Smooth muscle cell (in vitro differentiated cells): ENCODE results near the gene NDOR1. TPM values are rescaled to one million over a fixed set of nuclear protein-coding genes. Genes with fewer than 3 reads are reported as not detected.

Source experiments
- DNase-seq: peaks from one replicate; lab custom pipeline; 2025; ENCODE audit not compliant: unreplicated experiment; lab: John Stamatoyannopoulos, UW
- H2AFZ ChIP-seq: fragments of 200-600 bp; sonication (generic); 2 replicates; pipeline ENCODE4 v1.6.0; 2016; ENCODE audit warnings: antibody characterized with exemption, low read depth, mild to moderate bottlenecking
- H3F3A ChIP-seq: fragments of 200-600 bp; sonication (generic); 2 replicates; pipeline ENCODE4 v1.6.0; 2017; ENCODE audit warnings: antibody characterized with exemption, low read depth
- H3K27ac ChIP-seq: fragments of 200-600 bp; sonication (generic); 2 replicates; pipeline ENCODE4 v1.5.1; 2016; ENCODE audit warnings: low read depth, mild to moderate bottlenecking
- H3K27me3 ChIP-seq: fragments of 200-600 bp; sonication (generic); 2 replicates; pipeline ENCODE4 v1.6.1; 2016; ENCODE audit warnings: low read depth, mild to moderate bottlenecking
- H3K36me3 ChIP-seq: fragments of 200-600 bp; sonication (generic); 2 replicates; pipeline ENCODE4 v1.5.1; 2016; ENCODE audit warnings: low read depth
- H3K4me1 ChIP-seq: fragments of 200-600 bp; sonication (generic); 2 replicates; pipeline ENCODE4 v1.5.1; 2016; ENCODE audit warnings: low read depth
- H3K4me2 ChIP-seq: fragments of 200-600 bp; sonication (generic); 2 replicates; pipeline ENCODE4 v1.6.0; 2016; ENCODE audit warnings: mild to moderate bottlenecking
- H3K4me3 ChIP-seq: fragments of 200-600 bp; sonication (generic); 2 replicates; pipeline ENCODE4 v1.5.1; 2016; ENCODE audit warnings: mild to moderate bottlenecking
- H3K79me2 ChIP-seq: fragments of 200-600 bp; sonication (generic); 2 replicates; pipeline ENCODE4 v1.6.0; 2016; ENCODE audit warnings: low read depth, mild to moderate bottlenecking
- H3K9ac ChIP-seq: fragments of 200-600 bp; sonication (generic); 2 replicates; pipeline ENCODE4 v1.6.0; 2016; ENCODE audit warnings: low read depth
- H3K9me3 ChIP-seq: fragments of 200-600 bp; sonication (generic); replicated peaks from 2 replicates; pipeline ENCODE4 v1.5.1; 2016; ENCODE audit warnings: low read depth
- H4K20me1 ChIP-seq: fragments of 200-600 bp; sonication (generic); 2 replicates; pipeline ENCODE4 v1.6.0; 2016; ENCODE audit warnings: low read depth
- WGBS: methylation state at CpG from one replicate; pipeline ENCODE4 v1.1.7; 2016; ENCODE audit warnings: low lambda C conversion rate; 5-methylcytosine and 5-hydroxymethylcytosine counted together
- polyA plus RNA-seq: library from polyadenylated mRNA; unstranded; fragments of >200 nt; fragmentation: Nextera tagmentation; extraction: Ambion mirVana; gene quantifications from 2 replicates; pipeline ENCODE4 v1.2.1, GENCODE V29; 2016
- total RNA-seq: library from RNA; depleted of rRNA; stranded (reverse); fragments of >200 nt; gene quantifications from 2 replicates; pipeline ENCODE4 v1.2.3, GENCODE V29; 2014
- TF ChIP-seq, protein P1 (sequence below): fragments of 200-600 bp; sonication (generic); IDR thresholded peaks from 2 replicates; pipeline ENCODE4 v1.5.1; 2017; ENCODE audit warnings: borderline replicate concordance, mild to moderate bottlenecking, antibody characterized with exemption; ENCODE audit not compliant: insufficient read depth, poor library complexity, severe bottlenecking

The NDOR1 gene
- total and polyA plus RNA-seq, 2 experiments from 2014 or later: 6.5 to 7.7 TPM

DNA sequence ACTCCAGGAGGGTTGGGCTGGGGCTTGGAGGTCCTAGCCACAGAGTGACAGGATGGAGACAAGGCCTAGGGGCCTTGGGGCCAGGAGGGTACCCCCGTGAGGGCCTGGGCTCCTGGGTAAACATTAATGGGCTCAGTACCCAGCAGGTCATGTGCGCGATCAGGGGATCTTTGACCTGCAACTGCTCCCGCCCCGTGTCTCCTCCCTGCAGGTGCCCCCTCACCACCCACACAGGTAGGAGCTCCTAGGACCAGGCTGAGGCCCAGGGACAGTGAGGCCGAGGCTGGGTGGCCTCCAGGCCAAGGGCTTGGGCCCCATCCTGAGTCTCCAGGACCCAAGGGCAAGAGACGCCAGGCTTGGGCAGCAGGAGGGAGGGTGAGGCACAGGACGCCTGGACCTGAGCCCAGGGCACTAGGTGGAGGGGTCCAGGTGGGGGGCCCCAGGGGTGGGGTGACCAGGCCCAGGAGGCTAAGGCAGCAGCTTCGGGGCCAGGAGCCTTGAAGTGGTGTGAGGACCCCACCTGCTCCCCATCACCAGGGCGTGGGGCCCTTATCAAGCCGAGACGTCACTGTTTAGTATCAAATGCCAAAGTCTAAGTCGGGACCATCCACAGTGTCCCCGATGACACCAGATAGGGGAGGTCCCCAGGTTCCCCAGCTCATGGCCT is 25.3 kb downstream of the NDOR1 start, which contains the start of gene SLC34A3:
Gene SLC34A3, plus strand, starts transcription at position 197 of the 667 bp plus-strand sequence. CDS start 802 bp downstream, outside the sequence.
- H3K9ac ChIP-seq: no peak within 1 kb of the TSS
- no peak within 1 kb of the TSS for H3K4me2 ChIP-seq

DNA sequence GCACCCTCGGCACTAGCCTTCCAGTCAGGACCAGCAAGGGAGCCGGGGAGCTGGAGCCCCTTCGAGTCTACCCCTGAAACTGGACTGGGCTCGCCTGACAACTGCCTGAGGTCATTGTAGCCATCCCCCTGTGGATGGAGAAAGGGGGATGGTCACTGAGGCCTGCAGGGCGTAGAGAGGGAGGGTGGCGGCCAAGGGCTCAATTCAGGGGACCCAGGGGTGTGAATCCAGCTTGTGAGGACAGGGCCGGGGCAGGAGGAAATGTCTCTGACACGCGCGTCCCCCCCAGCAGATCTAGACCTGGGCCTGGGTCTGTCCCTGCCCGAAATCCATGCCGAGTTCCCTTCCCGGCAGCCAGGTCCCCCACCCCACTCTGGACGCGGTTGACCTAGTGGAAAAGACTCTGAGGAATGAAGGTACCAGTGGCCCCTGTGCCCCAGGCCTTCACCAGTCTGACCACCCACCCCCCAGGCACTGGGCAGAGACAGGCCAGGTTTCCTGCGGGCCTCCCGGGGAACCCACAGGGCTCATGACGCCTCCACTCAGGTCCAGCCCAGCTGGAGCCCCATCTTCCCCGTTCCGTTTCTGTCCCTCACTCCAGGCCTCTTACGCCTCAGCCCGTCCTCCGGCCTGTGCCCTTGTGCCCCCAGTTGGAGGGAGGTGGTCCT is 26.0 kb downstream of the NDOR1 start:
- H3K79me2 ChIP-seq: no peaks in the 10 kb centered on the region
- no peaks in the 10 kb centered on the region for H3F3A ChIP-seq
- H3K4me2 ChIP-seq: no peak overlapping the region
- no peak overlapping the region for H3K4me3 ChIP-seq
- no peak overlapping the region for H2AFZ ChIP-seq
- TF ChIP-seq, protein P1, sequence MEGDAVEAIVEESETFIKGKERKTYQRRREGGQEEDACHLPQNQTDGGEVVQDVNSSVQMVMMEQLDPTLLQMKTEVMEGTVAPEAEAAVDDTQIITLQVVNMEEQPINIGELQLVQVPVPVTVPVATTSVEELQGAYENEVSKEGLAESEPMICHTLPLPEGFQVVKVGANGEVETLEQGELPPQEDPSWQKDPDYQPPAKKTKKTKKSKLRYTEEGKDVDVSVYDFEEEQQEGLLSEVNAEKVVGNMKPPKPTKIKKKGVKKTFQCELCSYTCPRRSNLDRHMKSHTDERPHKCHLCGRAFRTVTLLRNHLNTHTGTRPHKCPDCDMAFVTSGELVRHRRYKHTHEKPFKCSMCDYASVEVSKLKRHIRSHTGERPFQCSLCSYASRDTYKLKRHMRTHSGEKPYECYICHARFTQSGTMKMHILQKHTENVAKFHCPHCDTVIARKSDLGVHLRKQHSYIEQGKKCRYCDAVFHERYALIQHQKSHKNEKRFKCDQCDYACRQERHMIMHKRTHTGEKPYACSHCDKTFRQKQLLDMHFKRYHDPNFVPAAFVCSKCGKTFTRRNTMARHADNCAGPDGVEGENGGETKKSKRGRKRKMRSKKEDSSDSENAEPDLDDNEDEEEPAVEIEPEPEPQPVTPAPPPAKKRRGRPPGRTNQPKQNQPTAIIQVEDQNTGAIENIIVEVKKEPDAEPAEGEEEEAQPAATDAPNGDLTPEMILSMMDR: no peak
- H3K27me3 ChIP-seq: no peaks in the 10 kb centered on the region
- H3K9ac ChIP-seq: no peak overlapping the region
- no peak overlapping the region for H3K27ac ChIP-seq
- peaks cover 6% of the 10 kb centered on the region for H4K20me1 ChIP-seq
- no peak for DNase-seq
- 94% methylated on average over 22 of the region's 23 CpGs for WGBS
- H3K9me3 ChIP-seq: no peaks in the 10 kb centered on the region
- no peaks in the 10 kb centered on the region for H3K36me3 ChIP-seq
- H3K4me1 ChIP-seq: peaks cover 4% of the 10 kb centered on the region

More for the DNA sequence above, 25.3 kb downstream of the NDOR1 start, which contains the start of gene SLC34A3:
- Histone ChIP-seq H3K27ac (no peak within 1 kb of the TSS), H2AFZ (no peak within 1 kb of the TSS), H3K27me3 (no peaks in the 10 kb centered on the region), H3K9me3 (no peaks in the 10 kb centered on the region), H3K4me3 (no peak within 1 kb of the TSS), H3K79me2 (no peaks in the 10 kb centered on the region), H3F3A (no peaks in the 10 kb centered on the region), H4K20me1 (peaks cover 1% of the 10 kb centered on the region), H3K4me1 (no peaks in the 10 kb centered on the region), H3K36me3 (no peaks in the 10 kb centered on the region)
- WGBS: 90% methylated on average over 14 of the region's 14 CpGs
- no peak for DNase-seq
- TF ChIP-seq, protein P1: no peak

DNA sequence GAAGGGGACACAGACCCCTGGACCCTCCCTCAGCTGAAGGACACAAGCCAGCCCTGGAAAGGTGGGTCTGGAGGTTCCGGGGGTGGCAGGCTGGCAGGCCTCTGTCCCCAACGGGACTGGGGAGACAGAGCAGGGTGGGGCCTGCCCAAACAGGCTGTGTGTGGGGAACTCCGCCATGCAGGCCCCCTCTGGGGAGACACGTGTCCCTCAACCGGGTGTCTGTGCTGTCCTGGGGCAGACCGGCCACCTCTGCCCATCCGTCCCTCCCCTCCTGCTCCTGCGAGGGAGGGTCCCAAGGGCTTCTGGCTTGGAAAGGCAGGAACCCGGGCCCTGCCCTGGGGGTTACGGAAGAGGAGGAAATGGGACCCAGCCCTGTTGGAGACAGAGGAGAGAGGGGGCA is 26.6 kb downstream of the NDOR1 start:
- DNase-seq: no peak
- no peak overlapping the region for H3K4me2 ChIP-seq
- no peaks in the 10 kb centered on the region for H3K79me2 ChIP-seq
- peaks cover 11% of the 10 kb centered on the region for H4K20me1 ChIP-seq
- H3K9ac ChIP-seq: no peak overlapping the region
- H3K4me3 ChIP-seq: no peak overlapping the region
- WGBS: 93% methylated on average over 10 of the region's 10 CpGs
- H3K27ac ChIP-seq: no peak overlapping the region
- no peaks in the 10 kb centered on the region for H3F3A ChIP-seq
- TF ChIP-seq, protein P1: no peak
- H3K9me3 ChIP-seq: no peaks in the 10 kb centered on the region
- no peak overlapping the region for H2AFZ ChIP-seq
- H3K36me3 ChIP-seq: no peaks in the 10 kb centered on the region
- H3K4me1 ChIP-seq: peaks cover 7% of the 10 kb centered on the region
- H3K27me3 ChIP-seq: no peaks in the 10 kb centered on the region

DNA sequence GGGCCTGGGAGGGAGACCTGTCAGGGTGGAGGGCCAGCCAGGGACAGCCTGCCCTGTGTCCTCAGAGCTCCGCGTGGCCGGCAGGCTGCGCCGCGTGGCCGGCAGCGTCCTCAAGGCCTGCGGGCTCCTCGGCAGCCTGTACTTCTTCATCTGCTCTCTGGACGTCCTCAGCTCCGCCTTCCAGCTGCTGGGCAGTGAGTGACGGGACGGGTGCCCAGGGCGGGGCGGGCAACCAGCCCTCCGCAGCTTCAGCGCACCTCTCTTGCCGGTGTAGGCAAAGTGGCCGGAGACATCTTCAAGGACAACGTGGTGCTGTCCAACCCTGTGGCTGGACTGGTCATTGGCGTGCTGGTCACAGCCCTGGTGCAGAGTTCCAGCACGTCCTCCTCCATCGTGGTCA is 27.0 kb downstream of the NDOR1 start:
- H2AFZ ChIP-seq: no peak overlapping the region
- no peaks in the 10 kb centered on the region for H3K9me3 ChIP-seq
- no peak overlapping the region for H3K4me2 ChIP-seq
- no peaks in the 10 kb centered on the region for H3K79me2 ChIP-seq
- H3K36me3 ChIP-seq: no peaks in the 10 kb centered on the region
- no peak for DNase-seq
- TF ChIP-seq, protein P1: no peak
- no peaks in the 10 kb centered on the region for H3F3A ChIP-seq
- H4K20me1 ChIP-seq: peaks cover 12% of the 10 kb centered on the region
- H3K27ac ChIP-seq: no peak overlapping the region
- peaks cover 7% of the 10 kb centered on the region for H3K4me1 ChIP-seq
- H3K4me3 ChIP-seq: no peak overlapping the region
- H3K27me3 ChIP-seq: no peaks in the 10 kb centered on the region
- H3K9ac ChIP-seq: no peak overlapping the region
- 95% methylated on average over 24 of the region's 24 CpGs for WGBS
